AG04449 (cell line): ENCODE results near the gene SHANK3.

Source experiments
- CTCF ChIA-PET: fragments of 350-600 bp; formaldehyde crosslinking; extraction: SDS; loops from one replicate; lab custom pipeline; 2021; ENCODE audit warnings: antibody characterized with exemption; lab: Yijun Ruan, JAX
- POLR2A ChIA-PET: fragments of 400-600, 350-600 bp; formaldehyde crosslinking; extraction: SDS; loops from one replicate; lab custom pipeline; 2020; ENCODE audit warnings: antibody characterized with exemption, inconsistent platforms; lab: Yijun Ruan, JAX
- DNase-seq: peaks from one replicate; pipeline ENCODE4 v3.0.0-alpha.2; 2010; ENCODE audit warnings: low read depth, low spot score
- H3K4me3 ChIP-seq: 2 replicates; pipeline ENCODE4 v1.5.1; 2011; ENCODE audit warnings: low read depth, mild to moderate bottlenecking, control low read depth, low read length
- CTCF ChIP-seq: IDR thresholded peaks from one replicate; pipeline ENCODE4 v1.5.1; 2011; ENCODE audit warnings: mild to moderate bottlenecking, moderate library complexity, low read length, control low read depth, inconsistent platforms; ENCODE audit not compliant: insufficient read depth; ENCODE audit errors: missing control alignments

The SHANK3 gene

GRCh38 chr22:50720301-50721256, 48.0 kb downstream of the SHANK3 start:
- no peak for TF ChIP-seq CTCF
- ChIA-PET CTCF (interaction anchor here (4.8 kb wide), 1 partner anchor 12 kb away, joined by 45 read pairs; no protein-coding TSS in a partner anchor), POLR2A (no interaction called here)
- H3K4me3 ChIP-seq = no peak overlapping the region
- DNase-seq = no peak

- CTCF ChIA-PET = interaction anchor here (4.8 kb wide), 1 partner anchor 11 kb away, joined by 45 read pairs; no protein-coding TSS in a partner anchor
- POLR2A ChIA-PET = no interaction called here
- TF ChIP-seq CTCF = no peak
- no peak overlapping the region for H3K4me3 ChIP-seq
- DNase-seq = no peak
Measured at GRCh38 chr22:50721257-50721844, 48.7 kb downstream of the SHANK3 start.

GRCh38 chr22:50722048-50722701, 49.6 kb downstream of the SHANK3 start:
- ChIA-PET CTCF (interaction anchor here (4.8 kb wide), 1 partner anchor 10 kb away, joined by 45 read pairs; no protein-coding TSS in a partner anchor), POLR2A (no interaction called here)
- DNase-seq = no peak
- H3K4me3 ChIP-seq = no peak overlapping the region
- no peak for TF ChIP-seq CTCF
